Uterus (tissue), 4 donors: ENCODE measurements around the gene HMG20B. TPM values are rescaled to one million over a fixed set of nuclear protein-coding genes. Genes with fewer than 3 reads are reported as not detected.
A peak's percentile ranks its signal among the peaks of the same experiment; 100 is the strongest.

ENCODE experiments used
- DNase-seq, 2 donors: peaks; one replicate each; pipeline ENCODE4 v3.0.0-alpha.2; 2019 to 2020
- H3K27ac ChIP-seq, 2 donors: fragments of 200-600 bp; sonication (generic); 1 replicate in 1 of 2; 2 replicates in 1 of 2; pipeline ENCODE4 v1.5.1; 2016 to 2018
- H3K27me3 ChIP-seq, 2 donors: fragments of 200-600 bp; sonication (generic); one replicate each; pipeline ENCODE4 v1.5.1; 2018 to 2019; ENCODE audit warnings: control low read depth in 1 of 2
- H3K36me3 ChIP-seq, 2 donors: fragments of 200-600 bp; sonication (generic); one replicate each; pipeline ENCODE4 v1.5.1; 2019; ENCODE audit warnings: control low read depth in 1 of 2
- H3K4me1 ChIP-seq, 2 donors: fragments of 200-600 bp; sonication (generic); one replicate each; pipeline ENCODE4 v1.5.1; 2018 to 2019; ENCODE audit warnings: control low read depth in 1 of 2
- H3K4me3 ChIP-seq, 2 donors: fragments of 200-600 bp; sonication (generic); 1 replicate in 1 of 2; 2 replicates in 1 of 2; pipeline ENCODE4 v1.5.1; 2018 to 2019; ENCODE audit warnings: mild to moderate bottlenecking in 1 of 2
- H3K9me3 ChIP-seq, 2 donors: fragments of 200-600 bp; sonication (generic); one replicate each; pipeline ENCODE4 v1.5.1; 2019; ENCODE audit warnings: control low read depth in 1 of 2
- POLR2A ChIP-seq, 2 donors: fragments of 450-650 bp; IDR thresholded peaks; one replicate each; pipeline ENCODE4 v1.6.1; 2016; ENCODE audit warnings: antibody characterized with exemption in 2 of 2, mild to moderate bottlenecking in 1 of 2, moderate library complexity in 1 of 2
- intact Hi-C: fragments of 100-400 bp; cut with DNase I; formaldehyde crosslinking; loops from one replicate; pipeline ENCODE4 v1.15.1; 2023; ENCODE audit warnings: low total_unique reads
- total RNA-seq, 4 donors: library from RNA; depleted of rRNA in 3 of 4; stranded (reverse); fragments of >200 nt in 3 of 4; gene quantifications; one replicate each; pipeline versions ENCODE4 v1.1.0 to v1.2.4, GENCODE V29; 2014 to 2023
- TF ChIP-seq, protein P1 (sequence below), 4 experiments: fragments of 200-600 bp in 2 of 4; fragments of 450-650 bp in 2 of 4; sonication (generic) in 2 of 4; IDR thresholded peaks; one replicate each; pipeline ENCODE4 v1.5.1; 2016 to 2019; ENCODE audit warnings: antibody characterized with exemption in 4 of 4, mild to moderate bottlenecking in 2 of 4, moderate library complexity in 1 of 4
- donor health status: DM: yes; HTN: yes; CAD: no.

HMG20B gene
- total RNA-seq, 4 donors from 2014 or later: 52.9 to 232 (median 63.6) TPM

DNA sequence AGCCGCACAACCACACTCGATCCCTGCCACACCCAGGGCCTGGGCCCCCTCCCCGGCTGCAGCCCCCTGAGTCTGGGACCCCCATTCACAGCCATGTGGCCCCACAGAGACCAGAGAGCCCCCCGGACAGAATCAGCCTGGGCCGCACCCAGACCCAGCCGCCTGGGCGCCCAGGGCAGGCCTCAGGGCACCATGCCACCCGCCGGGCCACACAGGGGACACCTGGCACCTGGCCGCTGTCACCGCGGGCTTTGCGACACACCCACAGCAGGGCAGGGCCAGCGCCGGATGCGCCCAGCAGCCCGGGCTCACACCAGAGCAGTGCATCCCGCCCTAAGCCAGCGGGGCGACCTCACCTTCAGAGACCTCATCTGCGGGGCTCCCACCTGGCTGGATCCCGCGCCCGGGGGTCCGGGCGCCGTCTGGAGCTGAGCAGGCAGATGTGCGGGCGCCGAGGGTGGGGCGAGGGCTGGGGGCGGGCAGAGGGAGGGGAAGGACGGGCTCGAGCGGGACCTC is 33.5 kb downstream of the HMG20B start:
- Histone ChIP-seq H3K36me3 (no peaks in the 10 kb centered on the region), H3K4me1 (peaks cover 0 to 14% of the 10 kb centered on the region in 2 donors), H3K9me3 (no peaks in the 10 kb centered on the region), H3K27me3 (no peaks in the 10 kb centered on the region), H3K4me3 (peak overlapping the region; percentile 37 to 42), H3K27ac (peak overlapping the region; percentile 71 to 82)
- no peak for DNase-seq
- TF ChIP-seq, protein P1, sequence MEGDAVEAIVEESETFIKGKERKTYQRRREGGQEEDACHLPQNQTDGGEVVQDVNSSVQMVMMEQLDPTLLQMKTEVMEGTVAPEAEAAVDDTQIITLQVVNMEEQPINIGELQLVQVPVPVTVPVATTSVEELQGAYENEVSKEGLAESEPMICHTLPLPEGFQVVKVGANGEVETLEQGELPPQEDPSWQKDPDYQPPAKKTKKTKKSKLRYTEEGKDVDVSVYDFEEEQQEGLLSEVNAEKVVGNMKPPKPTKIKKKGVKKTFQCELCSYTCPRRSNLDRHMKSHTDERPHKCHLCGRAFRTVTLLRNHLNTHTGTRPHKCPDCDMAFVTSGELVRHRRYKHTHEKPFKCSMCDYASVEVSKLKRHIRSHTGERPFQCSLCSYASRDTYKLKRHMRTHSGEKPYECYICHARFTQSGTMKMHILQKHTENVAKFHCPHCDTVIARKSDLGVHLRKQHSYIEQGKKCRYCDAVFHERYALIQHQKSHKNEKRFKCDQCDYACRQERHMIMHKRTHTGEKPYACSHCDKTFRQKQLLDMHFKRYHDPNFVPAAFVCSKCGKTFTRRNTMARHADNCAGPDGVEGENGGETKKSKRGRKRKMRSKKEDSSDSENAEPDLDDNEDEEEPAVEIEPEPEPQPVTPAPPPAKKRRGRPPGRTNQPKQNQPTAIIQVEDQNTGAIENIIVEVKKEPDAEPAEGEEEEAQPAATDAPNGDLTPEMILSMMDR (IDR thresholded peaks at IDR 0.05): no peak
- no peak for TF ChIP-seq POLR2A (IDR thresholded peaks at IDR 0.05)
- intact Hi-C loops: no loop called here

DNA sequence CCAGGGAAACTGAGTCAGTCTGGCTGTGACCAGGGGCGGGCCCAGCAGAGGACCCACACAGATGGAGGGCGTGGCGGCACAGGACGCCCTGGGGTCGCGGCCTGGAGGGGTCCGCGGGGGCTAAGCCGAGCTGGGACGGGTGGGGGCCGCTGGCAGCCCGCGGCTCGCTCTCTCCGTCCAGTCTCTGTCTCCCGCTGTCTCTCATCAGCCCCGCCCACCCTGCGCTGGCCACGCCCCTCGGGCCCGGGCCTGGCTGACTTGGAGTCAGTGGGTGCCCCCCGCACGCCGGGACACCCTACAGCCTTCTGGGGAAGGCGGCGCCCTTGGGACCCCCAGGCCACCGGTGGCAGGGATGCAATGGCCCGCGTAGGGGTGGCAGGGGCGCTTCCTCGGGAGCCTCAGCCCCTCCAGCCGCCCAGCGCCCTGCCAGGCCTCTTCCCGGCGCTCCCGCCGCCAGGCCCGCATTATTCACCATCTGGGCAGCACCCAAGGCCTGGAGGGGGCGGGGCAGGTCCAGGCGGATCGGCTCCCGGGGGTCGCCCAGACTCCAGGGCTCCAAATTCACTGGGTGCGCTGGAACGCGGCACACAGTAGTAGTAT is 34.0 kb downstream of the HMG20B start, which contains the start of gene TBXA2R:
TBXA2R (minus strand) TSS at position 186 of the 600 bp plus-strand sequence. CDS start 6,241 bp downstream, outside the sequence.
- Histone ChIP-seq H3K27ac (peak within 1 kb of the TSS; percentile 71 to 82), H3K4me3 (peak within 1 kb of the TSS; percentile 37 to 42), H3K4me1 (peaks cover 0 to 14% of the 10 kb centered on the region in 2 donors), H3K9me3 (no peaks in the 10 kb centered on the region), H3K27me3 (no peaks in the 10 kb centered on the region), H3K36me3 (no peaks in the 10 kb centered on the region)
- peak; percentile 83 to 86 for DNase-seq
- peak in 1 of 2 donors; percentile 50 for TF ChIP-seq POLR2A (IDR thresholded peaks at IDR 0.05)
- TF ChIP-seq, protein P1 (IDR thresholded peaks at IDR 0.05): no peak
- intact Hi-C loops: no loop called here

DNA sequence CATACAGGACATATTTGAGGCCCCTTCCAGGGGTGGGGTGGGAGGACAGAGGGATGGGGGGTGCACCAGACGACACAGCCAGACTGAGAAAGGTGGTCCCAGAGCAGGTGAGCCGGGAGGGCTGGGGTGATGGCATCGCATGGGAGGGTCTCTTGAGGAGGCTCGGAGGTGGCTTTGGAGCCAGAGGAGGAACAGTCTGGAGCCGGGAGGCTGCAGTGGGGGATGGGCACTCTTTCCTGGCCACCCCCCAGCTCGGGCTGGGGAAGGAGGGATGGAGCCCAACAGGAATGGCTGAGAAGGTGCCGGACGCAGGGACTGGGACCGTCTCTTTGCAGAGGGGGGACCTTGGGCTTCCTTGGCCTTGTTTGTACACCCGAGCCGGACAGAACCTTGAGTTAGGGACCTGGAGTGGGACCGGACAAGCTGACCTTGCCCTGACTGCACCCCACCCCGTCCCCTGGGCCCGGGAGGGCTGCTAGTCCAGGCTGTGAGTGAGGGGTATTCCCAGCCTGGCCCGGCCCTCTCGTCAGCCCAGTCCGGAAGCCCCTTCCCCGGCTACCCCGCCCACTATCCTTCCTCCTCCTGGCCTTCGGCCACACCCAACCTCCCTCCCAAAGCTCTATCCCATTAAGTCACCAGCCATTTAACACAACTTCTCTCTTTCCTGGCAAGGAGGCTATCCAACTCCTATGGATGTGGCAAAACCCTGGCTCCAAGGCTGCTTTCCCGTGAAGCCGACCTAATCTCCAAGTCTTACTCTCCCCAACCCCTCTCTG is 34.7 kb downstream of the HMG20B start:
- intact Hi-C loops: no loop called here
- Histone ChIP-seq H3K9me3 (no peaks in the 10 kb centered on the region), H3K4me1 (peaks cover 0 to 14% of the 10 kb centered on the region in 2 donors), H3K27ac (peak overlapping the region; percentile 71 to 82), H3K27me3 (no peaks in the 10 kb centered on the region), H3K4me3 (peak overlapping the region; percentile 37 to 42), H3K36me3 (no peaks in the 10 kb centered on the region)
- peak in 1 of 2 donors; percentile 60 for DNase-seq
- TF ChIP-seq POLR2A (IDR thresholded peaks at IDR 0.05): no peak
- TF ChIP-seq, protein P1 (IDR thresholded peaks at IDR 0.05): no peak

DNA sequence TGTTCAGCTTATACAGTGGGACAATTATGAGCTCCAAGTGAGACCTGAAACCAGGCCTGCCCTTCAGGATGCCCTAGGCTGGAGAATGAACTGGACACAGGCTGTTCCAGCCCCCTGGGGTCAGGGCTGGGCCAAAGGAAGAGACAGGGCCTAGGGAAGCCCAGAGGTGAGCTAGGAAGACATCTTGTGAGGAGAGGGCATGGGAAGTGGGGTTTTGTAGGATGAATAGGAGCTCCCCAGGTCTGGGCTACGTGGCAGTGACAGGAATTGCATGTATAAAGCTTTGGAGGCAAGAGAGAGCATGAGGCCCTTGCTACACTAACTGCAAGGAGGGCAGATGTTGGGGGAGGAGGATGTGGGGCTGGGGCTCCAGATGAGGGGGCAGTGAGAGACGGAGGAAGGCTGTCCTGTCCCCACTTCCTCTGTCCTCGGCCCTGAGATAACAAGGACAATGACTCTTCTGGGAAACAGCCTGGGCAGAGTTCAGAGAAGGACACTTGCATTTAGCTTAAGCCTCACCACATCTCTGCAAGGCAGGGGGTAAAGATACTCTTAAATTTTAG is 35.4 kb downstream of the HMG20B start:
- H3K4me1 ChIP-seq: peaks cover 0 to 14% of the 10 kb centered on the region in 2 donors
- peak overlapping the region; percentile 71 to 82 for H3K27ac ChIP-seq
- H3K27me3 ChIP-seq: no peaks in the 10 kb centered on the region
- no peak for DNase-seq
- no peak for TF ChIP-seq POLR2A (IDR thresholded peaks at IDR 0.05)
- TF ChIP-seq, protein P1 (IDR thresholded peaks at IDR 0.05): no peak
- H3K9me3 ChIP-seq: no peaks in the 10 kb centered on the region
- no peaks in the 10 kb centered on the region for H3K36me3 ChIP-seq
- intact Hi-C loops: no loop called here
- no peak overlapping the region for H3K4me3 ChIP-seq
